T-cell (primary cell): Measurements from ENCODE around the gene TMEM38A. TPM values are rescaled to one million over a fixed set of nuclear protein-coding genes. Genes with fewer than 3 reads are reported as not detected.
"Not testable (repeated sequence)": the region's sequence is repeated elsewhere in the genome, so short reads cannot be mapped to it uniquely, and the experiment has no call there.

Source experiments
- ATAC-seq, 4 experiments: fragments of 200-7000 bp in 3 of 4; fragments of 150-1000 bp in 1 of 4; cut with Tn5 transposase; replicated peaks in 1 of 4; 1 replicate in 3 of 4; 2 replicates in 1 of 4; pipeline ENCODE4 v1.10.0; 2021; ENCODE audit warnings: moderate library complexity in 3 of 4, mild to moderate bottlenecking in 2 of 4, moderate number of reproducible peaks in 1 of 4
- CTCF ChIA-PET, 2 donors: fragments of 300-600 bp; sonication (Branson Sonifier 250); formaldehyde crosslinking; loops; one replicate each; lab custom pipeline; 2022; ENCODE audit warnings: antibody characterized with exemption in 2 of 2; lab: Charles Lee
- POLR2A ChIA-PET, 2 donors: fragments of 300-600 bp; sonication (Branson Sonifier 250); formaldehyde crosslinking; loops; one replicate each; lab custom pipeline; 2022; ENCODE audit warnings: antibody characterized with exemption in 2 of 2; lab: Charles Lee
- DNase-seq, 35 experiments: peaks; one replicate each; pipeline versions ENCODE4 v3.0.0 to v3.0.0-alpha.2; 2013 to 2023
- H3K27ac ChIP-seq: one replicate; pipeline ENCODE4 v1.5.1; 2013; ENCODE audit warnings: low read length
- H3K27me3 ChIP-seq, 2 experiments: replicated peaks in 1 of 2; 1 replicate in 1 of 2; 2 replicates in 1 of 2; pipeline versions ENCODE4 v1.6.1 to v1.7.0; 2013; ENCODE audit warnings: low read length in 1 of 2, mixed read lengths in 1 of 2; ENCODE audit not compliant: control insufficient read depth in 2 of 2, insufficient read depth in 2 of 2; ENCODE audit errors: extremely low read depth in 1 of 2
- H3K36me3 ChIP-seq, 2 donors: 1 replicate in 1 of 2; 2 replicates in 1 of 2; pipeline versions ENCODE4 v1.6.1 to v1.7.0; 2013; ENCODE audit warnings: low read length in 1 of 2; ENCODE audit not compliant: control insufficient read depth in 2 of 2, insufficient read depth in 1 of 2; ENCODE audit errors: extremely low read depth in 1 of 2
- H3K4me1 ChIP-seq, 2 experiments: 1 replicate in 1 of 2; 2 replicates in 1 of 2; pipeline versions ENCODE4 v1.6.1 to v1.7.0; 2013; ENCODE audit warnings: low read length in 2 of 2, mixed read lengths in 1 of 2; ENCODE audit not compliant: insufficient read depth in 2 of 2, control insufficient read depth in 1 of 2; ENCODE audit errors: extremely low read depth in 1 of 2
- H3K4me3 ChIP-seq, 2 donors: 1 replicate in 1 of 2; 2 replicates in 1 of 2; pipeline versions ENCODE4 v1.5.1 to v1.7.0; 2013; ENCODE audit warnings: mild to moderate bottlenecking in 2 of 2, low read length in 1 of 2, moderate library complexity in 1 of 2; ENCODE audit not compliant: control insufficient read depth in 1 of 2; ENCODE audit errors: extremely low read depth in 1 of 2
- H3K9me3 ChIP-seq: 2 replicates; pipeline ENCODE4 v1.7.0; 2013
- H3K27ac Mint-ChIP-seq, 2 donors: one replicate each; pipeline ENCODE4 v1.8.0; 2020 to 2021; ENCODE audit warnings: mild to moderate bottlenecking in 2 of 2, mixed read lengths in 2 of 2
- H3K27me3 Mint-ChIP-seq, 2 donors: one replicate each; pipeline ENCODE4 v1.8.0; 2021 to 2022; ENCODE audit warnings: mixed read lengths in 2 of 2
- H3K36me3 Mint-ChIP-seq: one replicate; pipeline ENCODE4 v1.8.0; 2021; ENCODE audit warnings: mixed read lengths
- H3K4me1 Mint-ChIP-seq, 3 donors: one replicate each; pipeline ENCODE4 v1.8.0; 2020 to 2022; ENCODE audit warnings: mixed read lengths in 3 of 3, mild to moderate bottlenecking in 1 of 3
- H3K4me3 Mint-ChIP-seq, 3 donors: one replicate each; pipeline ENCODE4 v1.8.0; 2020 to 2022; ENCODE audit warnings: mild to moderate bottlenecking in 3 of 3, mixed read lengths in 3 of 3, moderate library complexity in 3 of 3
- H3K9me3 Mint-ChIP-seq, 3 donors: one replicate each; pipeline ENCODE4 v1.8.0; 2020 to 2022; ENCODE audit warnings: mixed read lengths in 3 of 3
- WGBS: methylation state at CpG from one replicate; pipeline ENCODE4 v1.1.5; 2013; ENCODE audit warnings: missing lambda C conversion rate; ENCODE audit not compliant: insufficient coverage; 5-methylcytosine and 5-hydroxymethylcytosine counted together
- total RNA-seq, 35 experiments: library from RNA in 6 of 35; stranded (reverse) in 6 of 35; fragments of 120-200 nt in 1 of 35; gene quantifications; one replicate each; pipeline versions ENCODE4 v1.2.1 to v1.2.4 and lab custom pipeline; 2013 to 2026

The TMEM38A gene
- total RNA-seq, 5 donors from 2014 or later (not counting 1 experiment from before 2014, with no cell fraction given): 0.45 to 2.0 (median 0.77) TPM

DNA sequence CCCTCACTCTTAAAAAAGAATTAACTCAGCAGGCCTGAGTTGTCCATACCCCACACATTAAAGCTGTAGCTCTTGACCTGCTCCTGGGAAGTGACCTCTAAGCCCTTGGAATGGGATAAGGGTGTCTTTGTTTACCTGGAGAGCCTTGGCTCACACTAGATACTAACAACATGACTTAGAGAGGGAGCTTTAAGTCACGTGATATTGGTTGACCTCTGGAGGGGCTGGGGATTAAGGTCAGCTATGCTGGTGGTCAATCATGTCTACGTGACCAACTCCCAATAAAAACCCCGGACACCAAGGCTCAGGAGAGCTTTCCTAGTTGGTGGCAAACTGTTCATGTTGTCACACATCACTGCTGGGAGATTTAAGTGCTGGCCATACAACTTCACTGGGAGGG, 61.7 kb downstream of the TMEM38A start:
- H3K9me3 ChIP-seq: no peaks in the 10 kb centered on the region
- ATAC-seq (no peak), DNase-seq (no peak)
- CTCF ChIA-PET: no interaction called here
- no peaks in the 10 kb centered on the region for H3K36me3 ChIP-seq
- Mint-ChIP-seq H3K27ac (no peak overlapping the region), H3K36me3 (no peaks in the 10 kb centered on the region), H3K4me3 (no peak overlapping the region), H3K9me3 (no peaks in the 10 kb centered on the region), H3K4me1 (peaks cover 0 to 3% (median 0%) of the 10 kb centered on the region in 3 donors), H3K27me3 (peaks cover 2 to 3% of the 10 kb centered on the region in 2 donors)
- H3K27ac ChIP-seq: no peak overlapping the region
- H3K4me3 ChIP-seq: no peak overlapping the region
- H3K27me3 ChIP-seq: peaks cover 0 to 9% of the 10 kb centered on the region in 2 experiments
- POLR2A ChIA-PET: interaction anchor here in 1 of 2 donors (0.5 kb wide), 1 partner anchor 242 kb away, joined by 3 read pairs; no protein-coding TSS in a partner anchor
- peaks cover 0 to 7% of the 10 kb centered on the region in 2 experiments for H3K4me1 ChIP-seq
- 66% methylated on average over 2 of the region's 3 CpGs for WGBS

DNA sequence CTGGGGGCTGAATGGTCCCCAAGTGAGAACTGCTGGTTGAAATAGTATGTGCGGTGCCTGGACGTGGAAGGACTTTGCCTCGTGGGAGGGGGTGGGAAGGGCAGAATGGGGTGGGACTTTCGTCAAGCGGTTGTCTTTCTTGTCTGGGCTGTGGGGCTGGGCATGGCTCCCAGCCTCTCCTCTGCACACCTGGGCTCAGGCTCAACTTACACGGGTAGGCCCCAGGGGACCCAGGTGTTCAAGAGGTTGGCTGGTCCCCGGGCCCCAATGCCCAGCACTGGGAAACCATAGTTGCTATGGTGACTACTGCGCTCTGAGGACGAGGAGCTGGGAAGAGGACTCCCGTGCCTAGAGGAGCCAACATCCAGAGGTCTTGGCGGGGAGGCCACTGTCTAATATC, 66.0 kb downstream of the TMEM38A start:
- POLR2A ChIA-PET: no interaction called here
- Histone ChIP-seq H3K9me3 (no peaks in the 10 kb centered on the region), H3K27ac (no peak overlapping the region), H3K36me3 (no peaks in the 10 kb centered on the region), H3K4me3 (no peak overlapping the region), H3K4me1 (no peaks in the 10 kb centered on the region), H3K27me3 (peaks cover 0 to 15% of the 10 kb centered on the region in 2 experiments)
- DNase-seq (no peak), ATAC-seq (no peak)
- Mint-ChIP-seq H3K36me3 (no peaks in the 10 kb centered on the region), H3K4me3 (no peak overlapping the region), H3K27ac (no peak overlapping the region), H3K4me1 (no peaks in the 10 kb centered on the region), H3K9me3 (no peaks in the 10 kb centered on the region), H3K27me3 (peaks cover 0 to 2% of the 10 kb centered on the region in 2 donors)
- WGBS: 79% methylated on average over 11 of the region's 11 CpGs
- CTCF ChIA-PET: no interaction called here

DNA sequence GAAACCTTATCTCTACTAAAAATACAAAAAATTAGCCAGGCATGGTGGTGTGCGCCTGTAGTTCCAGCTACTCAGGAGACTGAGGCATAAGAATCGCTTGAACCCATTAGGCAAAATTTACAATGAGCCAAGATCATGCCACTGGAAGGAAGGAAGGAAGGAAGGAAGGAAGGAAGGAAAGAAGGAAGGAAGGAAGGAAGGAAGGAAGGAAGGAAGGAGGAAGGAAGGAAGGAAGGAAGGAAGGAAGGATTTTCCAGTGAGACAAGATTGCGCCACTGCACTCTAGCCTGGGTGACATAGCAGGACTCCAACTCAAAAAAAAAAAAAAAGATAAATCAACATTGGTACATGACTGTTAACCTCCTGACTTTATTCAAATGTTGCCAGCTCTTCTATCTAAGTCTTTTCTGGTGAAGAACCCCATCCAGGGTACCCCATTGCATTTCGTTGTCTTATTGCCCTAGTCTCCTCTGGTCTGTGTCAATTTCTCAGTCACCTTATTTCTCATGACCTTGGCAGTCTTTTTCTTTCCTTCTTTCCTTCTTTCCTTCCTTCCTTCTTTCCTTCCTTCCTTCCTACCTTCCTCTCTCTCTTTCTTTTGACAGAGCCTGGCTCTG, 74.8 kb downstream of the TMEM38A start:
- H3K4me3 Mint-ChIP-seq, DNase-seq, H3K27ac ChIP-seq, H3K9me3 ChIP-seq, H3K27ac Mint-ChIP-seq, H3K4me3 ChIP-seq, ATAC-seq, H3K4me1 Mint-ChIP-seq, H3K4me1 ChIP-seq, H3K27me3 Mint-ChIP-seq, H3K36me3 Mint-ChIP-seq, POLR2A ChIA-PET, H3K9me3 Mint-ChIP-seq, H3K36me3 ChIP-seq: not testable (repeated sequence)
- CTCF ChIA-PET: interaction anchor here in 1 of 2 donors (0.6 kb wide), 1 partner anchor 401 kb away, joined by 4 read pairs; no protein-coding TSS in a partner anchor
- WGBS: 60% methylated on average over 2 of the region's 4 CpGs
- H3K27me3 ChIP-seq: peaks cover 0 to 23% of the 10 kb centered on the region in 2 experiments

DNA sequence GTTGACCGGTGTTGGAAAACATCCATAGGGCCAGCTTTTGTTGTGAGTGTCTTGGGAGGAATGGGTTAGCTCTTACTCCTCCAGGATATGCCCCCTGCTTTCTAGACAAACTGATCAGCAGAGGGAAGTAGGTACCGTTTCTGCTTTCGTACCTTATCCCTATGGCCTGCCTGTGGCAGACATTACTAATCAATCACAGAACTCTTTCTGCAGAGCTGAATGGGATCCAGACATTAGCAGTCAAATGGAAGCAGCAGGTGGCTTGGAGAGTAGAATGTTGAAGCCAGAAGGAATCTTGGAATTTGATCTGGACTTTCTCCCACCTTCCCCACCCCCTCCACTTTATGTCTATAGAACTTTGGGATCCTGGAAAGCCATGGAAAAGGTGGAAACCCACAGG, 75.8 kb downstream of the TMEM38A start:
- POLR2A ChIA-PET: no interaction called here
- Mint-ChIP-seq H3K27me3 (peaks cover 3 to 10% of the 10 kb centered on the region in 2 donors), H3K9me3 (no peaks in the 10 kb centered on the region), H3K4me3 (no peak overlapping the region), H3K4me1 (no peaks in the 10 kb centered on the region), H3K36me3 (no peaks in the 10 kb centered on the region), H3K27ac (no peak overlapping the region)
- H3K36me3 ChIP-seq: no peaks in the 10 kb centered on the region
- no peaks in the 10 kb centered on the region for H3K9me3 ChIP-seq
- DNase-seq: no peak
- H3K27me3 ChIP-seq: peaks cover 0 to 24% of the 10 kb centered on the region in 2 experiments
- CTCF ChIA-PET: interaction anchor here in 1 of 2 donors (0.6 kb wide), 1 partner anchor 400 kb away, joined by 4 read pairs; no protein-coding TSS in a partner anchor
- no peaks in the 10 kb centered on the region for H3K4me1 ChIP-seq
- H3K27ac ChIP-seq: no peak overlapping the region
- no peak overlapping the region for H3K4me3 ChIP-seq
- no peak for ATAC-seq
- WGBS: no CpG with 5 or more reads among the region's 3 CpGs

- ATAC-seq (no peak), DNase-seq (no peak)
- Mint-ChIP-seq H3K36me3 (no peaks in the 10 kb centered on the region), H3K4me3 (no peak overlapping the region), H3K27ac (no peak overlapping the region), H3K9me3 (no peaks in the 10 kb centered on the region), H3K4me1 (no peaks in the 10 kb centered on the region), H3K27me3 (peaks cover 3 to 8% of the 10 kb centered on the region in 2 donors)
- Histone ChIP-seq H3K9me3 (no peaks in the 10 kb centered on the region), H3K4me1 (no peaks in the 10 kb centered on the region), H3K4me3 (no peak overlapping the region), H3K27ac (no peak overlapping the region), H3K36me3 (no peaks in the 10 kb centered on the region), H3K27me3 (peaks cover 0 to 22% of the 10 kb centered on the region in 2 experiments)
- no CpG with 5 or more reads among the region's 4 CpGs for WGBS
- ChIA-PET POLR2A (no interaction called here), CTCF (no interaction called here)
These were observed 77.0 kb downstream of the TMEM38A start for GRCh38 chr19:16737911-16738310.

DNA sequence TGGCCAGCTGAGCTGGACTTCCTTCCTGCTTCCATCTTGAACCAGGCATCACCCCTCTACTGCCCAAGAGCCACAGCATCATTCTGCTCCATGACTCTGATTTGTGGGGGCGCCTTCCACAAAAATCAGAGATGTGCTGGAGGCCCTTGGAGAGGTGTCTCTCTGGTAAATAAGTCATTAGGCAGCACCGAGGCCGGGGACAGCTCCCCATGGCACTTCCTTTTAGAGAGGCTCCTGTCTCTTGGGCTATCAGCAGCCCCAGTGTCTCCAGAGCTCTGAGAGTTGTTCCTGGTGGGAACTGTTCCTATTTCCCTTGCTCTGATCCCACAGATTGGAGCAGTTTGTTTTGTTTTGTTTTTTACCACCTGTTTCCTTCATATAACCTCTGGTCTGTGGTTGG, 78.6 kb downstream of the TMEM38A start:
- Mint-ChIP-seq H3K27ac (no peak overlapping the region), H3K4me3 (no peak overlapping the region), H3K27me3 (peaks cover 3 to 6% of the 10 kb centered on the region in 2 donors), H3K36me3 (no peaks in the 10 kb centered on the region), H3K4me1 (no peaks in the 10 kb centered on the region), H3K9me3 (no peaks in the 10 kb centered on the region)
- Histone ChIP-seq H3K4me3 (no peak overlapping the region), H3K36me3 (no peaks in the 10 kb centered on the region), H3K4me1 (no peaks in the 10 kb centered on the region), H3K9me3 (no peaks in the 10 kb centered on the region), H3K27me3 (peaks cover 0 to 22% of the 10 kb centered on the region in 2 experiments), H3K27ac (no peak overlapping the region)
- no CpG with 5 or more reads among the region's 3 CpGs for WGBS
- ChIA-PET CTCF (no interaction called here), POLR2A (no interaction called here)
- DNase-seq (no peak), ATAC-seq (no peak)
